Measurements from ENCODE around the gene CHRM3.

The CHRM3 gene

GRCh38 chr1:239386453-239387303 is at the start of gene CHRM3:
TSS of gene CHRM3 (plus strand) at chr1:239386568. CDS start at chr1:239907452, 520,884 bp downstream.
- DNase-seq (ENCODE audit: low read depth) = no peak
- in situ Hi-C loops (cut with HindIII; ENCODE audit: low sequenced_read_pairs) = no loop called here
- peak within 1 kb of the TSS; percentile 41 for H3K4me3 ChIP-seq (ENCODE audit: low read depth, low read length)
- peak; percentile 8 for TF ChIP-seq CTCF (IDR thresholded peaks at IDR 0.05; ENCODE audit: low read depth, low read length, missing control alignments)

DNA sequence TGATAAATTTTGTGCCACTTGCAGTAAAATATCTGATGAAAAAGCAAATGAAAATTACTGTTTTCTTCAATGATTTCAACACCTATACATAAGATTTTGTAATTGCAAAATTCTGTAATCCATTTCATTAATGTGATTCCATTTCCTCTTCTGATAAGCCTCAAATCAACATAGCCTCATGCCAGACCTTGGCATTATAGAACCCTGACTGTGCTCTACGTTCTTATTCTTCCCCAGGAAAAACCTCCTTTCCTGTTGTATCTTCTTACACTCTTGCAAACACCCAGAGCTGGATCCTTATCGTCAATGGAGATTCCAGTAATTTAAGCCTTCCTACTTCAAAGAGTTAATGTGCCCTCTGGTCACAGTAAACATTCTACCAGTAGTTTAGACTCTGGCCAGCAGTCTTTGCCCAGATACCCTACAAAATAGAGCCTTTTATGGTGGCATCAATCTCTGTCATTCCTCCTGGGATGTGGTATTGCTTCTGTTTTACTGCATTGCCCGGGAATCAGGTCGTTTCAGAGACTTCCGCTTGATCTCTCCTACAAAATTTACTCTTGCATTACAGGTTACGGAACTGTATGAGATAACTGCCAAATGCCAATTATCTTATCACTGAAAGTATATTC is 48.5 kb upstream of the CHRM3 start:
- no peak for DNase-seq (ENCODE audit: low read depth)
- TF ChIP-seq CTCF (IDR thresholded peaks at IDR 0.05; ENCODE audit: low read depth, low read length, missing control alignments) = no peak
- H3K4me3 ChIP-seq (ENCODE audit: low read depth, low read length) = no peak overlapping the region
- in situ Hi-C loops (cut with HindIII; ENCODE audit: low sequenced_read_pairs) = no loop called here

- no peak for TF ChIP-seq CTCF (IDR thresholded peaks at IDR 0.05; ENCODE audit: low read depth, low read length, missing control alignments)
- in situ Hi-C loops (cut with HindIII; ENCODE audit: low sequenced_read_pairs) = no loop called here
- H3K4me3 ChIP-seq (ENCODE audit: low read depth, low read length) = no peak overlapping the region
- no peak for DNase-seq (ENCODE audit: low read depth)
These were observed 38.6 kb upstream of the CHRM3 start for GRCh38 chr1:239347776-239348175.

DNA sequence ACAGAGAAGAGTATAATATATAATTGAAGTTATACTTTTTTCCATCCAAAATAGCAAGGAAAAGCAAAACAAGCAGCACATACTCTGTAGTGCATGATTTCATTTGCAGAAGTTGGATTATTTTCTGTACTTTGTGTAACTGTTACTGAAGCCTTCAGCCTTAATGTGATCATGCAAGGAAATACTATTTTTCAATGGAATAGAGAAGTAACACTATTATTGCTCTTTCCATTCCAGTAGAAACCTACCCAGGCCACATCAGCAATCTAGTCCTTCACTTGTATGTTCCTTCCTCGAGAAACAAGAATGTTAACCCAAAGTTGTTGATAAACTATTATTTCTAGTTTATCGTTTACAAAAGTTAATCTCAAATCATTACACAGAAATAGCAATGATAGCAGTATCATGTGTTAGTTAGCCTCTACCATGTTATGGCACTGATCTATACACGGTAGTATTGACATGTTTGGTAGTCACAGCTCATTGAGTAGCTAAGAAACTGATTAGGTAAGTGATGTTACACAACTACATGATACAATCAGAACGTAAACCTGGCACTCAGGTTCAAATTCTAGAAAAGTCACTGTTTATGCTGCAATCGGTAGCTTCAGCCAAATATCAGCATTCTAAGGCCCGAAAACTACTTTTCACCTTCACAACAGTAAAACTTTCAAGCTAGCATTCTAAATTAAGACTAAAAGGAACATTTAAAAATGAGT is 37.6 kb upstream of the CHRM3 start:
- TF ChIP-seq CTCF (IDR thresholded peaks at IDR 0.05; ENCODE audit: low read depth, low read length, missing control alignments) = no peak
- in situ Hi-C loops (cut with HindIII; ENCODE audit: low sequenced_read_pairs) = no loop called here
- no peak for DNase-seq (ENCODE audit: low read depth)
- no peak overlapping the region for H3K4me3 ChIP-seq (ENCODE audit: low read depth, low read length)

DNA sequence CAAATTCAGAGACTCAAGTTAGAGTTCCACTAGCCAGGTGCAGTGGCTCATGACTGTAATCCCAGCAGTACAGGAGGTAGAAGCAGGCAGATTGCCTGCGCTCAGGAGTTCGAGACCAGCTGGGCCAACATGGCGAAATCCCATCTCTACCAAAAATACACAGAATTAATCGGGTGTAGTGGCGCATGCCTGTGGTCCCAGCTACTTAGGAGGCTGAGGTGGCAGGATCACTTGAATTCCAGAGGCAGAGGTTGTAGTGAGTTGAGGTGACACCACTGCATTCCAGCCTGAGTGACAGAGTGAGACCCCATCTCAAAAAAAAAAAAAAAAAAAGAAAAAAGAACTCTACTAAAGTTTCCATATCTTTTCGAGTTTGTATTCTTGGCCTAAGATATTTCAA is 36.7 kb upstream of the CHRM3 start:
- in situ Hi-C loops (cut with HindIII; ENCODE audit: low sequenced_read_pairs) = no loop called here
- H3K4me3 ChIP-seq (ENCODE audit: low read depth, low read length) = no peak overlapping the region
- TF ChIP-seq CTCF (IDR thresholded peaks at IDR 0.05; ENCODE audit: low read depth, low read length, missing control alignments) = no peak
- no peak for DNase-seq (ENCODE audit: low read depth)

- in situ Hi-C loops (cut with HindIII; ENCODE audit: low sequenced_read_pairs) = no loop called here
- no peak for DNase-seq (ENCODE audit: low read depth)
- no peak for TF ChIP-seq CTCF (IDR thresholded peaks at IDR 0.05; ENCODE audit: low read depth, low read length, missing control alignments)
- H3K4me3 ChIP-seq (ENCODE audit: low read depth, low read length) = no peak overlapping the region
These were observed 32.8 kb upstream of the CHRM3 start for GRCh38 chr1:239353536-239353935.
